ENCODE results near the gene EME2.

The EME2 gene

DNA sequence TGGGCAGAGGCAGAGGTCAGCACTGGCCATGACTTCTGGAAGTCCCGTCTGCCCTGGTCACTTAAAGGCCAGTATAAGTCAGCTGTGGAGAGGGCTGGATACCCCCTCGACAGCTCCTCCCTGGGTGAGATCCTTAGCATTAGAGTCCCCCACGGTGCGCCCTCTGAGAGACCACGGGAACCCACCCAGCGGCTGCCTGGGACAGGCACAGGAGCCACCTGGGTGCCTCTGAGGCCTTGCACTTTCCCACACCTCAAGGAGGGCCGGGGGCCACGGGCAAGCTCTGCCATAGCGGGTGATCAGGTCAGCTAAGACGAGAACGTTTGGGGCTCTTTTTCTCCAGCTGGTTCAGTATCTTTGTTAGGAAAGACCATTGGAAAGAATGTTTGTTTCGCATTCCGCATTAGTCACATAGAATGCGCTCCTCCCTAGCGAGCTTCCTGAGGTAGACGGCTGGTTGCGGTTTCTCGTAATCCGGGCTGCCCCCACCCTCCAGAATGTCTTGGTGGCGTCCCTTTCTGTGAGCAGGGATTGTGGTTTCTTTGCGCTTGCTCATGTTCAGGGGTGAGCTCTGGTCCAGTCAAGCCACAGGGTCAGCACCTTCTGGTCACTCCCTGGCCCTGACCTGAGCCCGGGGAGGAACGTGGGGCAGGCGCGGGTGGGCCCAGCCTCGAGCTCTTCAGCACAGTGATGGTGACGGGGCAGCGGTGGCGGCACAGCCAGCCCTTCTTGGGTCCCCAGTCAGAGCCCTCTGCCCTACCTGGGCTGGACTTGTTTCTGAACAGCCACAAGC, 26.5 kb upstream of the EME2 start:
- DNase-seq (ENCODE audit: low spot score): no peak

- no peak for DNase-seq (ENCODE audit: low spot score)
These were observed 25.9 kb upstream of the EME2 start for GRCh38 chr16:1746693-1747195.

DNA sequence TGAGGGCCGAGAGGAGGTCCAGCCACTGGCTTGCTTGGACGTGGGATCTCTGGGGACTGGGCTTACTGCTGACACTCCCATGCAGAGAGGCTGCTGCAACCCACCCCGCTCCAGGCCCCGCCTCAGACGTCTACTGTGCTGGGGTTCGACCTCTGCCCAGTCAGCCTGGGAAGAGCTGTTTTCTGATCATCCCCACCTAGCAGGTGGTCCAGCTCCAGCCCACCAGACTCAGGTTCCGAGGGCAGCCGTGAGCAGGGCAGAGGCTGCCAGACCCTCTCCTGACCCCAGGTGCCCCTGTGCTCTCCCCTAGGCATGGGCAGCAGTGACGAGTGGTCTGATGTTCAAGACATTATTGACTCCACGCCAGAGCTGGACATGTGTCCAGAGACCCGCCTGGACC, 24.7 kb upstream of the EME2 start:
- DNase-seq (ENCODE audit: low spot score): no peak

- no peak for DNase-seq (ENCODE audit: low spot score)
These were observed 23.2 kb upstream of the EME2 start for GRCh38 chr16:1749152-1750117.

GRCh38 chr16:1751946-1752345, 20.7 kb upstream of the EME2 start:
- no peak for DNase-seq (ENCODE audit: low spot score)

DNA sequence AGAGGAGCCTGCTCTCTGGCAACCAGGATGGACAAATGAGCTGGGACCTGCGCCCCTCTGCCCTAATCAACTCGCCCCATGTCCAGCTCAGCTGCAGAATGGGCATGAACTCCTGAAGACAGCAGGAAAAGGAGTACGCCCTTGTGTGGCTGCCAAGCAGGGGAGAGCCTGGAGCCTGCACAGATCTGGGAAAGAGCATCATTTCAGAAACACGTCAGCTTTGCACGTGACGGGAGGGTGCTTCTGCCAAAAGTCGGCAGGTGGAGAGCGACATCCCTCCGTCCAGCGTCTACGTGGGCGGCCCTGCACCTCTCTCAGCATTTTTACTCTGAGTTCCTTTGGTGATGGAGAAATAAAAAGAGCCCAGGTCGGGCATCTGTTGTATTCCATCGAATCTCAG, 19.8 kb upstream of the EME2 start:
- DNase-seq (ENCODE audit: low spot score): no peak

DNA sequence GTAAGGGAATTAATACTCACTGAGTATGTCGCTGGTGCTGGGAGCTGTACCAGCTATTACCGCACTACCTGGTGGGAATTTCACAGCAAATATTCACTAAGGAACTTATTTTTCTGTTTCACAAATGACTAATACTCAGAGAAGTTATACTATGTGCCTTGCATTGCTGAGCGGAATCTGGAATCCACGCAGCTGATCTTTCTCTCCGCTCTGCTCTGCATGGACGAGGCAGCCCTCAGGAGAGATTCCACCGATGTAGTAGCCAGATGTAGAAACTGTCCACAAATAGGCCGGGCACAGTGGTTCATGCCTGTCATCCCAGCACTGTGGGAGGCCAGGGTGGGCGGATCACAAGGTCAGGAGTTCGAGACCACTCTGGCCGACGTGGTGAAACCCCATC, 18.4 kb upstream of the EME2 start:
- DNase-seq (ENCODE audit: low spot score): no peak

DNA sequence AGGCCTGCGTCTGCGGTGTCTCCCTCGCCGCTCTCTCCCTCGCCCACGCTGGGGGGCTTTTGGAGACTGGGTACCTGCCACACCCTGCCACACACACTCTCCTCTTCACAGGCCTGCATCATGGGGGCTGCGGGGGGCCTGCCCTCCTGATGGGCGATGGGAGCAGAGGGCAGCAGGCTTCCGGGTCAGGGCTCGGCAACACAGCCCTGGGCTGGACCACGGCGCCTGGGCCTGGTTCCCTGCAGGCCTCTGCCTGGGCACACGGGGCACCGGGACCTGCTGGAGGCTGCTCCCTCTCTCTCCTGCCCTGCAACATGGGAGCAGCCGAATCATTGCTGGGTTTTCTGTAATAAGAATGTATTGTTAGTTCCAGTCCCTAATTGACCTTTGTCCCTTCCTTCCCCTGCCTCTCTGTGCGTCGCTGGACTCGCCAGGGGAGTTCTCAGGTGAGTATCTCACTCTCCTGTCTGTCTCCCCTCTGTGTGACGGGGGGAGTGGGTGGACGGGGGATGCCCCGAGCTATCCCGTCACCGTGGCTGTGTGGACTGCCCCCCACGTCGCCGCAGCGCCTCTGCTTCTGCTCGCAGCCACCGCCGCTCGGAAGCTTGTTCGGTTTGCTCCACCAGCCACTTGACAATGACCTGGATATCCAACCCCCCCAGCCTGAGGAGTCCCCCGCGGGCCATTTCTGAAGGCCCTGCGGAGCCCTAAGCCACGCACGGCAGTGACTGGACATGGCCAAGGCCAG, 14.7 kb upstream of the EME2 start:
- DNase-seq (ENCODE audit: low spot score): no peak

GRCh38 chr16:1758923-1759322, 13.7 kb upstream of the EME2 start:
- no peak for DNase-seq (ENCODE audit: low spot score)

- DNase-seq (ENCODE audit: low spot score): no peak
These were observed 13.1 kb upstream of the EME2 start for GRCh38 chr16:1759511-1759910.

GRCh38 chr16:1760911-1761310, 11.7 kb upstream of the EME2 start:
- DNase-seq (ENCODE audit: low spot score): no peak

DNA sequence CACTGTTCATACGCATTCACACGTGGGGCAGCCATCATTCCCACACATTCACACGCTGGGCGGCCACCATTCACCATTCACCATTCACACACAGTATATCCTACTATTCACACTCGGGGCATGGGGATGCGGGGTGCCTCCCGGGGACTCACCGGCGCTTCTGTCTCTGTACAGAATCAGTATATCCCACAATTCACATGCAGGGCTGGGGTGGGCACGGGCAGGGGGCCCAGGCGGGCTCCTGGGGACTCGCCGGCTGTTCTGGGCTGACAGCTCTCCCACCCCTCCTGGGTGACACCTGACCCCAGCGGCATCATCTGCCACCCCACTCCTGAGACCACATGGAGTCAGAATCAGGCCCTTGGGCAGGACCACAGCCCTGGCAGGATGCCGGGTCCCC, 10.9 kb upstream of the EME2 start:
- DNase-seq (ENCODE audit: low spot score): no peak

DNA sequence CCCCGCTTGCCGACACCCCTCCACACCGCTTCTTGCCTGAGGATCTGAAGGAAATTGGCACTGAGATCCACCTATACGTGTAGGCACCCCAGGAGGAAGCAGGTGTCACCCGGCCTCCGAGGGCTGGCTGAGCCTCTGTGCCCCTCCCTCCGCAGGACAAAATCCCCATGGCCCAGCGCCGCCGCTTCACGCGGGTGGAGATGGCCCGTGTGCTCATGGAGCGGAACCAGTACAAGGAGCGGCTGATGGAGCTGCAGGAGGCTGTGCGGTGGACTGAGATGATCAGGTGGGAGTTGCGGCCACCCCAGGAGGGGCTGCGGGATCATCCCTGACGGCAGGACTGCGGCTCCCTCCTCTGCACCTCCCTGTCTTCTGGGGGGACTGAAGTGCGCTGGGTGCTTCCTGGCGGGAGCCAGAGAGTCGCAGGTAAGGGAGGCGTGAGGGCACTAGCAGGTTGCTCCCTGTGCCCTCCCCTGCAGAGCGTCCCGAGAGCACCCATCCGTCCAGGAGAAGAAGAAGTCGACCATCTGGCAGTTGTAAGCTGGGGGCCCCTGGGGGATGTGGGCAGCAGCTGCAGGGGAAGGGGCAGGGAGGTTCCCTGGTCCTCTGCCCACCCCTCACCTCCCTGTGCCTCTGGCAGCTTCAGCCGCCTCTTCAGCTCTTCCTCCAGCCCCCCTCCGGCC, 10.3 kb upstream of the EME2 start:
- DNase-seq (ENCODE audit: low spot score): no peak

- DNase-seq (ENCODE audit: low spot score): no peak
These were observed 9.6 kb upstream of the EME2 start for GRCh38 chr16:1762879-1763520.

- no peak for DNase-seq (ENCODE audit: low spot score)
These were observed 8.8 kb upstream of the EME2 start for GRCh38 chr16:1763521-1764511.

- DNase-seq (ENCODE audit: low spot score): no peak
These were observed 7.6 kb upstream of the EME2 start for GRCh38 chr16:1764971-1765370.

- no peak for DNase-seq (ENCODE audit: low spot score)
These were observed 6.8 kb upstream of the EME2 start for GRCh38 chr16:1765826-1766225.

DNA sequence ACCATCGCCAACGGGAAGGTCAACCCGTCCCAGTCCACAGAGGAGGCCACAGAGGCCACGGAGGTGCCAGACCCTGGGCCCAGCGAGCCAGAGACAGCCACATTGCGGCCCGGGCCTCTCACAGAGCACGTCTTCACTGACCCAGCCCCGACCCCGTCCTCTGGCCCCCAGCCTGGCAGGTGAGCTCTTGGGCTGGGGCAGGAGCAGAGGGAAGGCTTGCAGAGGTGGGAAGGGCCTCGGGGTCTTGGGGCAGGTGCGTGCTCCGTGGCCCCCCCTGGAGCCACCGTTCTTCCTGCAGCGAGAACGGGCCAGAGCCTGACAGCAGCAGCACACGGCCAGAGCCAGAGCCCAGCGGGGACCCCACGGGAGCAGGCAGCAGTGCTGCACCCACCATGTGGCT, 6.4 kb upstream of the EME2 start:
- DNase-seq (ENCODE audit: low spot score): no peak

GRCh38 chr16:1766701-1767100, 5.9 kb upstream of the EME2 start:
- DNase-seq (ENCODE audit: low spot score): no peak
